Endothelial cell of umbilical vein (primary cell): ENCODE results near the gene ASPSCR1.

Experiments
- EZH2 ChIP-seq: IDR thresholded peaks from 2 replicates; pipeline ENCODE4 v1.6.1; 2012; ENCODE audit warnings: borderline replicate concordance, low read depth, mild to moderate bottlenecking, moderate library complexity, low read length, inconsistent platforms; ENCODE audit not compliant: severe bottlenecking
- FOS ChIP-seq: IDR thresholded peaks from 2 replicates; pipeline ENCODE4 v1.6.1; 2011; ENCODE audit warnings: mild to moderate bottlenecking, low read length, moderate library complexity, borderline replicate concordance; ENCODE audit not compliant: insufficient read depth
- GATA2 ChIP-seq: IDR thresholded peaks from 2 replicates; pipeline ENCODE4 v1.7.0; 2011; ENCODE audit warnings: low read depth, mild to moderate bottlenecking, moderate library complexity, mixed read lengths, low read length; ENCODE audit not compliant: insufficient read length, insufficient read depth
- JUN ChIP-seq: IDR thresholded peaks from 2 replicates; pipeline ENCODE4 v1.6.1; 2011; ENCODE audit warnings: borderline replicate concordance, low read depth; ENCODE audit not compliant: insufficient read length, insufficient read depth
- MYC ChIP-seq: IDR thresholded peaks from one replicate; pipeline ENCODE4 v1.6.1; 2011; ENCODE audit warnings: mild to moderate bottlenecking, low read depth, low read length
- POLR2A ChIP-seq: IDR thresholded peaks from 2 replicates; pipeline ENCODE4 v1.6.1; 2012; ENCODE audit warnings: low read depth, mild to moderate bottlenecking, control low read depth, low read length
- POLR2AphosphoS5 ChIP-seq: IDR thresholded peaks from 2 replicates; pipeline ENCODE4 v1.6.1; 2012; ENCODE audit warnings: low read depth, mild to moderate bottlenecking, control low read depth, low read length, moderate library complexity; ENCODE audit not compliant: insufficient read depth
- TF ChIP-seq, protein P1 (sequence below), 2 donors: IDR thresholded peaks; 1 replicate in 1 of 2; 2 replicates in 1 of 2; pipeline ENCODE4 v1.5.1; 2011; ENCODE audit warnings: low read length in 2 of 2, mild to moderate bottlenecking in 2 of 2, moderate library complexity in 2 of 2, control low read depth in 1 of 2, inconsistent platforms in 1 of 2, low read depth in 1 of 2; ENCODE audit not compliant: insufficient read depth in 1 of 2; ENCODE audit errors: extremely low read depth in 1 of 2
- TF ChIP-seq, protein P2 (sequence below): IDR thresholded peaks from 2 replicates; pipeline ENCODE4 v1.6.1; 2011; ENCODE audit not compliant: insufficient read depth, insufficient read length

DNA sequence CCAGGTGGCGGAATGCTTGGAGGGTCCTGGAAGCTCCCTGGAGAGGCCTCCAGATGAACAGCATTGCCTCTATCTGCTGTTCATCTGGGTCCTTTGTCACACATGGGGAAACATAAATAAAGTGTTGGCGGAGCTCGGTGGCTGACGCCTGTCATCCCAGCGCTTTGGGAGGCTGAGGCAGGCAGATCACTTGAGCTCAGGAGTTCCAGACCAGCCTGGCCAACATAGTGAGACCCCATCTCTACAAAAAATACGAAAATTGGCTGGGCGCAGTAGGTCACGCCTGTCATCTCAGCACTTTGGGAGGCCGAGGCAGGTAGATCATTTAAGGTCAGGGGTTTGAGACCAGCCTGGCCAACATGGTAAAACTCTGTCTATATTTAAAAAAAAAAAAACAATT is 32.6 kb upstream of the ASPSCR1 start:
- TF ChIP-seq POLR2A (no peak), GATA2 (no peak), EZH2 (no peak), POLR2AphosphoS5 (no peak), JUN (no peak), FOS (no peak), MYC (no peak)
- TF ChIP-seq, protein P1, sequence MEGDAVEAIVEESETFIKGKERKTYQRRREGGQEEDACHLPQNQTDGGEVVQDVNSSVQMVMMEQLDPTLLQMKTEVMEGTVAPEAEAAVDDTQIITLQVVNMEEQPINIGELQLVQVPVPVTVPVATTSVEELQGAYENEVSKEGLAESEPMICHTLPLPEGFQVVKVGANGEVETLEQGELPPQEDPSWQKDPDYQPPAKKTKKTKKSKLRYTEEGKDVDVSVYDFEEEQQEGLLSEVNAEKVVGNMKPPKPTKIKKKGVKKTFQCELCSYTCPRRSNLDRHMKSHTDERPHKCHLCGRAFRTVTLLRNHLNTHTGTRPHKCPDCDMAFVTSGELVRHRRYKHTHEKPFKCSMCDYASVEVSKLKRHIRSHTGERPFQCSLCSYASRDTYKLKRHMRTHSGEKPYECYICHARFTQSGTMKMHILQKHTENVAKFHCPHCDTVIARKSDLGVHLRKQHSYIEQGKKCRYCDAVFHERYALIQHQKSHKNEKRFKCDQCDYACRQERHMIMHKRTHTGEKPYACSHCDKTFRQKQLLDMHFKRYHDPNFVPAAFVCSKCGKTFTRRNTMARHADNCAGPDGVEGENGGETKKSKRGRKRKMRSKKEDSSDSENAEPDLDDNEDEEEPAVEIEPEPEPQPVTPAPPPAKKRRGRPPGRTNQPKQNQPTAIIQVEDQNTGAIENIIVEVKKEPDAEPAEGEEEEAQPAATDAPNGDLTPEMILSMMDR (IDR thresholded peaks at IDR 0.05; ENCODE audit: extremely low read depth in 1 of 2, insufficient read depth in 1 of 2, low read depth in 1 of 2, low read length in 2 of 2), result no peak
- TF ChIP-seq, protein P2, sequence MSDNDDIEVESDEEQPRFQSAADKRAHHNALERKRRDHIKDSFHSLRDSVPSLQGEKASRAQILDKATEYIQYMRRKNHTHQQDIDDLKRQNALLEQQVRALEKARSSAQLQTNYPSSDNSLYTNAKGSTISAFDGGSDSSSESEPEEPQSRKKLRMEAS, result no peak
